ENCODE results near the gene ZNF888.

DNA sequence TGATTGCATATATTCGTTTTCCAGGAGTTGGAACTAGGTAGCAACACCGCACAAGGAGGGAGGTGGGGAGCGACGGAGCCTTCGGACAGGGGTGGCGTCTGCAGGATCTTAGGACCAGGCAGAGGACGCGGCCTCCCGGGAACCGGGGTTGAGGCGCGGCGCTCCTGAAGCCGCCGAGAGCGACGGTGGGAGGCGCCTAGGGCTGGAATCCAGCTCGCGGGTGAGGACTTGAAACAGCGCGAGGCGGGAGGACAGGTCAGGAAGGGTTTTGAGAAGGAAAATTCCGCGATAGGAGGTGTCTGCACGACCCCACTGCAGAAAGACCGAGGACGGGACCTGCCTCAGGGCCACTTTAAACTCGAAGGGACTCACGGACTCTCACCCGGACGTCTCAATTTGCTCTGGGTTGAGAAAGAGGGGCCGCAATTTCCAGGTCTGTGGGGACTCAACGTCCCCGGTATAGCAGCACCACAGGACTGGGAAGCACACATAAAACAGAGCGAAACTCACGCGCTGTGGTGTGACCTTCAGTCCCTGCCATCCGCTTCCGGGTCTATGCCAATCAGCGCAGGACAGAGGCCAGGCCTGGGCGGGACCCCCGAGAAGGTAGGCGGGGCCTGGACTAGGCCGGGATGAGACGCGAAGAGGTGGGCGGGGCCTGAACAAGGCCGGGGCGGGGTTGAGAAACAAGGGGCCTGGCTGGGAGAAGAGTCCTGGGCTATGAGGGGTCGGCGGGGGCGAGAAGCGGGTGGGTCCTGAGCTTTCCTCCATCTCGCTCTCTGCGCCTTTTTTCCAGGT is 25.9 kb downstream of the ZNF888 start, which contains the start of gene ZNF320:
- no peak for TF ChIP-seq EZH2 (IDR thresholded peaks at IDR 0.05; ENCODE audit: low read length, unreplicated experiment)
- TF ChIP-seq, protein P1, sequence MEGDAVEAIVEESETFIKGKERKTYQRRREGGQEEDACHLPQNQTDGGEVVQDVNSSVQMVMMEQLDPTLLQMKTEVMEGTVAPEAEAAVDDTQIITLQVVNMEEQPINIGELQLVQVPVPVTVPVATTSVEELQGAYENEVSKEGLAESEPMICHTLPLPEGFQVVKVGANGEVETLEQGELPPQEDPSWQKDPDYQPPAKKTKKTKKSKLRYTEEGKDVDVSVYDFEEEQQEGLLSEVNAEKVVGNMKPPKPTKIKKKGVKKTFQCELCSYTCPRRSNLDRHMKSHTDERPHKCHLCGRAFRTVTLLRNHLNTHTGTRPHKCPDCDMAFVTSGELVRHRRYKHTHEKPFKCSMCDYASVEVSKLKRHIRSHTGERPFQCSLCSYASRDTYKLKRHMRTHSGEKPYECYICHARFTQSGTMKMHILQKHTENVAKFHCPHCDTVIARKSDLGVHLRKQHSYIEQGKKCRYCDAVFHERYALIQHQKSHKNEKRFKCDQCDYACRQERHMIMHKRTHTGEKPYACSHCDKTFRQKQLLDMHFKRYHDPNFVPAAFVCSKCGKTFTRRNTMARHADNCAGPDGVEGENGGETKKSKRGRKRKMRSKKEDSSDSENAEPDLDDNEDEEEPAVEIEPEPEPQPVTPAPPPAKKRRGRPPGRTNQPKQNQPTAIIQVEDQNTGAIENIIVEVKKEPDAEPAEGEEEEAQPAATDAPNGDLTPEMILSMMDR (conservative IDR thresholded peaks at IDR 0.05; ENCODE audit: low read depth, low read length) = no peak

Measured in PC-3 (cell line).